Peyer's patch (tissue), 4 donors: ENCODE data around the gene FAR2. TPM values are rescaled to one million over a fixed set of nuclear protein-coding genes. Genes with fewer than 3 reads are reported as not detected.

Source experiments
- DNase-seq, 3 donors: peaks; one replicate each; pipeline ENCODE4 v3.0.0-alpha.2; 2017 to 2019
- H3K27ac ChIP-seq, 4 donors: fragments of 200-600 bp; sonication (generic); one replicate each; pipeline ENCODE4 v1.5.1; 2016 to 2019
- H3K27me3 ChIP-seq, 2 donors: fragments of 200-600 bp; sonication (generic); one replicate each; pipeline ENCODE4 v1.5.1; 2019
- H3K36me3 ChIP-seq, 3 donors: fragments of 200-600 bp; sonication (generic); one replicate each; pipeline ENCODE4 v1.5.1; 2016 to 2019
- H3K4me1 ChIP-seq, 4 donors: fragments of 200-600 bp; sonication (generic); one replicate each; pipeline ENCODE4 v1.5.1; 2016 to 2019
- H3K4me3 ChIP-seq, 4 donors: fragments of 200-600 bp; sonication (generic); 1 replicate in 3 of 4; 2 replicates in 1 of 4; pipeline ENCODE4 v1.5.1; 2016 to 2019; ENCODE audit warnings: mild to moderate bottlenecking in 1 of 4
- H3K9me3 ChIP-seq, 4 donors: fragments of 200-600 bp; sonication (generic); one replicate each; pipeline ENCODE4 v1.5.1; 2016 to 2019; ENCODE audit warnings: mild to moderate bottlenecking in 1 of 4
- POLR2A ChIP-seq, 2 donors: fragments of 450-650 bp; IDR thresholded peaks; one replicate each; pipeline ENCODE4 v1.5.1; 2017; ENCODE audit warnings: antibody characterized with exemption in 2 of 2, mild to moderate bottlenecking in 2 of 2, moderate library complexity in 2 of 2
- total RNA-seq, 4 donors: library from RNA; depleted of rRNA; stranded (reverse); fragments of >200 nt; gene quantifications; one replicate each; pipeline ENCODE4 v1.1.0, GENCODE V29; 2016
- TF ChIP-seq, protein P1 (sequence below), 6 experiments: fragments of 450-650 bp in 4 of 6; fragments of 200-600 bp in 2 of 6; sonication (generic) in 1 of 6; IDR thresholded peaks; one replicate each; pipeline ENCODE4 v1.5.1; 2017 to 2019; ENCODE audit warnings: antibody characterized with exemption in 6 of 6, mild to moderate bottlenecking in 3 of 6, moderate library complexity in 1 of 6

Gene FAR2
- total RNA-seq, 4 donors from 2014 or later, result 31.0 to 52.8 (median 40.1) TPM

DNA sequence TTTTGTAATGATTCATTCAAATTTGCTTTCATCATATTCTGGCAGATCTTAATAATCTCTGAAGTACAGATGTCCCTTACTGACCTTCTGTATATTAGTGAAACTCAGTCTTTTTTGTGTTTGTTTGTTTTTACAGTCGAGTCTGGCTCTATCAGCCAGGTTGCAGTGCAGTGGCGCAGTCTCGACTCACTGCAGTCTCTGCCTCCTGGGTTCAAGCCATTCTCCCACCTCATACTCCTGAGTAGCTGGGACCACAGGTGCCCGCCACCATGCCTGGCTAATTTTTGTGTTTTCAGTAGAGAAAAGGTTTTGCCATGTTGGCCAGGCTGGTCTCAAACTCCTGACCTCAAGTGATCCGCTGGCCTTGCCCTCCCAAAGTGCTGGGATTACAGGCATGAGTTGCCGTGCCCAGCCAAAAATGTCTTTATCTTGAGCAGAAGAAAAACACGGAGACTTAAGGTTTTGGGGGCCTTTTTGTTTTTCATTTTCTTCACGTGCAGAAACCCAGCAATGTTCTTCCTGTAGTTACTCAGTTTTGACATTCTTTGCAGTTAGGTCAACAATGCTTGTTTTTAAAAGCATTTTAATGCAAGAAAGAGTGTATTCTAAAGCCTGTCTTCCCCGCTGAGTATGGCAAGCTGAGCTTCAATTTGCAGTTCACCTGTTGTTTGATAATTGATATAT lies 79.5 kb downstream of the FAR2 start:
- no peak overlapping the region for H3K27ac ChIP-seq
- TF ChIP-seq POLR2A (IDR thresholded peaks at IDR 0.05), result no peak
- TF ChIP-seq, protein P1, sequence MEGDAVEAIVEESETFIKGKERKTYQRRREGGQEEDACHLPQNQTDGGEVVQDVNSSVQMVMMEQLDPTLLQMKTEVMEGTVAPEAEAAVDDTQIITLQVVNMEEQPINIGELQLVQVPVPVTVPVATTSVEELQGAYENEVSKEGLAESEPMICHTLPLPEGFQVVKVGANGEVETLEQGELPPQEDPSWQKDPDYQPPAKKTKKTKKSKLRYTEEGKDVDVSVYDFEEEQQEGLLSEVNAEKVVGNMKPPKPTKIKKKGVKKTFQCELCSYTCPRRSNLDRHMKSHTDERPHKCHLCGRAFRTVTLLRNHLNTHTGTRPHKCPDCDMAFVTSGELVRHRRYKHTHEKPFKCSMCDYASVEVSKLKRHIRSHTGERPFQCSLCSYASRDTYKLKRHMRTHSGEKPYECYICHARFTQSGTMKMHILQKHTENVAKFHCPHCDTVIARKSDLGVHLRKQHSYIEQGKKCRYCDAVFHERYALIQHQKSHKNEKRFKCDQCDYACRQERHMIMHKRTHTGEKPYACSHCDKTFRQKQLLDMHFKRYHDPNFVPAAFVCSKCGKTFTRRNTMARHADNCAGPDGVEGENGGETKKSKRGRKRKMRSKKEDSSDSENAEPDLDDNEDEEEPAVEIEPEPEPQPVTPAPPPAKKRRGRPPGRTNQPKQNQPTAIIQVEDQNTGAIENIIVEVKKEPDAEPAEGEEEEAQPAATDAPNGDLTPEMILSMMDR (IDR thresholded peaks at IDR 0.05), result no peak
- H3K4me1 ChIP-seq, result no peaks in the 10 kb centered on the region
- H3K9me3 ChIP-seq, result no peaks in the 10 kb centered on the region
- H3K36me3 ChIP-seq, result no peaks in the 10 kb centered on the region
- no peak overlapping the region for H3K4me3 ChIP-seq
- H3K27me3 ChIP-seq, result no peaks in the 10 kb centered on the region
- no peak for DNase-seq

DNA sequence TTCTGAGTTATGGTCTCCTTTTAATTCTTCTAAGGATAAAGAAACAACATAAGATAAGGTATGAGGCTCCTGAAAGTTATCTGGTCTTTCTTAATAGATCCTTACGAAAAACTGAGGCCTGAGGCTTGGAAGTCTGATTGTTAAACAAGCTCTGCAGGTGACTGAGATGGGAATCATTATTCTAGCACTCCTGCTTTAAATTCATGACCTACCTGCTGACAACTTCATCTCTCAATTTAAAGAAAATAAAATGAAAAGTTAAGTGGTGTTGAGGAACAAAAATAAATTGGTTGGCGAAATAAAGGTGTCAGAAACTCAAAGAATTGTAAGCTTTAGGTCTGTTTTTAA lies 80.1 kb downstream of the FAR2 start:
- Histone ChIP-seq H3K27me3 (no peaks in the 10 kb centered on the region), H3K4me3 (no peak overlapping the region), H3K36me3 (no peaks in the 10 kb centered on the region), H3K4me1 (no peaks in the 10 kb centered on the region), H3K9me3 (no peaks in the 10 kb centered on the region), H3K27ac (no peak overlapping the region)
- TF ChIP-seq, protein P1 (IDR thresholded peaks at IDR 0.05), result no peak
- no peak for TF ChIP-seq POLR2A (IDR thresholded peaks at IDR 0.05)
- no peak for DNase-seq

DNA sequence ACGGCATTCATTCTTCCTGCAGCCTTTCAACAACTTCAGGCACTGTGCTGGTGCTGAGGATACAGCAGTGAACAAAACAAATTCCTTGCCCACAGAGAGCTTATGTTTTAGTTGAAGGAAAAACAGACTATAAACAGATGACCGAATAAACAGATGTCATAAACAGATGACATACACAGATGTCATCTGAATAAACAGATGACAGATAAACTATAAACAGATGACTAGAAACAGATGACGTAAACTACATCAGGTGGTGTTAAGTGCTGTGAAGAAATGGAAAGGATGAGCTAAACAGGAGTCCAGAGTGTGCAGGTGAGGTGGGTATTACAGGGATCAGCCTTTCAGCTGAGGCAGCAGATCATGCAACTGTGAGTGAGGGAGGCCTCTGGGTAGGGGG lies 80.9 kb downstream of the FAR2 start:
- no peaks in the 10 kb centered on the region for H3K9me3 ChIP-seq
- H3K27me3 ChIP-seq, result no peaks in the 10 kb centered on the region

DNA sequence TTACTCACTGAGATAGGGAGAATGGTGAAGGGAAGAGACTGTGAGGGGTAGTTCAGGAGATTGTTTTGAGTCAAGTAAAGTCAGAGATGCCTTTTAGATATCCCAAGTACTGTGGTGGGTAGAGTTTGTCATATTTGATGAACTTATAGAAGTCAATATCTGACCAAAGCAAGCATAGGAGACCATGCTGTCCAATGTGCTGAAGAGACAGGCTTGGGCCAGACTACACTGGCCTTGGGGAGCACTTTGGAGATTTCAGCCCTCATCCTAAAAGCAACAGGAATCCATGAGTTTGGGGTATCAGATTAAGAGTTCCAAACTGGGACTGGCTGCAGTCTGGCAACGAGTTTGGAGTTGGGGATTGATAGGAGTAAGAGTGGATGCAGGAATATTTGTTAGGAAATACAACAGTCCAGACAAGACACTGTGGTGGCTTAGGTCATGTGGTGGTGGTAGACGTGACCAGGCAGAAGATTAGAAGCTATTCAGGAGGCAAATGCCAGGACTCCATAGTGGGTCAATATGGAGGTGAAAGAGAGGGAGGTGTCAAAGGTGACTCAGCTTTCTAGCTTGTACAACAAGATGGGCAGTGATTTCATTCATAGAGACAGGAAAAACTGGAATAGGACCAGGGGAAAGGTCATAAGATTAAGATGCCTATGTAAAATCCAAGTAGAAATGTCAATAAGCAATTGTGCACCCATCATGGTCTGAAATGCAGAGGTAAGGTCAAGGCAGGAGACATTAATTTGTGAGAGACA lies 81.9 kb downstream of the FAR2 start:
- no peak overlapping the region for H3K27ac ChIP-seq
- DNase-seq, result no peak
- no peak for TF ChIP-seq POLR2A (IDR thresholded peaks at IDR 0.05)
- TF ChIP-seq, protein P1 (IDR thresholded peaks at IDR 0.05), result no peak
- no peaks in the 10 kb centered on the region for H3K27me3 ChIP-seq
- no peaks in the 10 kb centered on the region for H3K36me3 ChIP-seq
- no peaks in the 10 kb centered on the region for H3K9me3 ChIP-seq
- no peaks in the 10 kb centered on the region for H3K4me1 ChIP-seq
- H3K4me3 ChIP-seq, result no peak overlapping the region

More for the DNA sequence above, 80.9 kb downstream of the FAR2 start:
- TF ChIP-seq, protein P1 (IDR thresholded peaks at IDR 0.05), result no peak
- no peak for TF ChIP-seq POLR2A (IDR thresholded peaks at IDR 0.05)
- H3K27ac ChIP-seq, result no peak overlapping the region
- no peak for DNase-seq
- H3K4me3 ChIP-seq, result no peak overlapping the region
- no peaks in the 10 kb centered on the region for H3K4me1 ChIP-seq
- no peaks in the 10 kb centered on the region for H3K36me3 ChIP-seq

DNA sequence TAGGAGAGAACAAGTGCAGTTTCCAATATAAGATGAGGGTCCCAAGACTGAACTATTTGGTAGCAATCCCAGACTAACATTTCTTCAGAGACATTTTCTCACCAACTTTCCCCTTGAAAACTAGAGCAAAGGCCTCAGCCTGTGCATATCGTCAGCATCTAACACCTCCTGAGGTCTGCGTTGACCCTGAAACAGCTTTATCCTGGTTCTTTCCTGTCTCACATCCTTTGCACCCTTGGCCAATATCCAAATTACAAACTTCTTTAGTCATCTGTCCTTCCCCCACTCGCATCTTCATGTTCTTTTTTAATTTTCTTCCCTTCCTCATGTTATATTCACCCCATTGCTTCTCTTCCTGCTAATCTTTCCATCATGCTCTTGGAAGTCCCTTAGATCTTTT lies 83.0 kb downstream of the FAR2 start:
- no peaks in the 10 kb centered on the region for H3K36me3 ChIP-seq
- no peak overlapping the region for H3K27ac ChIP-seq
- no peak overlapping the region for H3K4me3 ChIP-seq
- DNase-seq, result no peak
- H3K27me3 ChIP-seq, result no peaks in the 10 kb centered on the region
- no peaks in the 10 kb centered on the region for H3K4me1 ChIP-seq
- TF ChIP-seq, protein P1 (IDR thresholded peaks at IDR 0.05), result no peak
- no peaks in the 10 kb centered on the region for H3K9me3 ChIP-seq
